ENCODE data around the gene EPYC.

EPYC gene

GRCh38 chr12:90959538-90960139 is 45.1 kb downstream of the EPYC start:
- peak; percentile 25 for DNase-seq (ENCODE audit: extremely low spot score)
- ChIA-PET POLR2A (no interaction called here), CTCF (interaction anchor here (0.8 to 1.5 kb wide), 3 partner anchors 9 to 19 kb away, joined by 4 to 8 read pairs (median 4); no protein-coding TSS in a partner anchor)
- TF ChIP-seq PKNOX1 (IDR thresholded peaks at IDR 0.05) (no peak), LEF1 (IDR thresholded peaks at IDR 0.05; ENCODE audit: borderline replicate concordance) (no peak), ZNF384 (IDR thresholded peaks at IDR 0.05) (no peak), ELF4 (IDR thresholded peaks at IDR 0.05) (no peak), FOXA1 (IDR thresholded peaks at IDR 0.05) (no peak), CTBP1 (IDR thresholded peaks at IDR 0.05; ENCODE audit: borderline replicate concordance) (no peak)

- DNase-seq (ENCODE audit: extremely low spot score): no peak
- TF ChIP-seq ZNF384 (IDR thresholded peaks at IDR 0.05) (no peak), TARDBP (IDR thresholded peaks at IDR 0.05) (no peak)
- POLR2A ChIA-PET: no interaction called here
- CTCF ChIA-PET: interaction anchor here (1.3 to 1.5 kb wide), 2 partner anchors 10 to 14 kb away, joined by 4 to 8 read pairs; no protein-coding TSS in a partner anchor
These were observed 45.7 kb downstream of the EPYC start for GRCh38 chr12:90959032-90959431.

DNA sequence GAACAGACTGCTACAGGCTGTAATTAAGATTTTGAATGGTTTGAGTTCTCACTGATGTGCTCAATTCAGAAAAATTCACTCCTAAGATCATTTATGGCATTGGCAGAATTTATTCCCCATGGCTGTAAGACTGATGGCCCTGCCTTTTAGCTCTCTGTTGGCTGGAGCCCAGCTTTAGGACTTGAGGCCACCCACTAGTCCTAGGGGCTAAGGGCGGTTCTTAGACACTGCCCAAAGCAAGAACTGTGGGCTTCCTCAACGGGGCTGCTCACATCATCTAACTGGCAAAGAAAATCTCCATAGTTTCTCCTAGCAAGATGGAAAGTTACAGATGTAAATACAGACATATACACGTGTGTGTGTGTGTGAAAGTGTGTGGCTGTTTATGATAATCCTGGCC is 46.4 kb downstream of the EPYC start:
- POLR2A ChIA-PET: no interaction called here
- CTCF ChIA-PET: interaction anchor here (1.3 kb wide), 1 partner anchor 13 kb away, joined by 8 read pairs; no protein-coding TSS in a partner anchor
- TF ChIP-seq CTBP1 (IDR thresholded peaks at IDR 0.05; ENCODE audit: borderline replicate concordance) (no peak), FOXM1 (IDR thresholded peaks at IDR 0.05; ENCODE audit: borderline replicate concordance) (no peak), LEF1 (IDR thresholded peaks at IDR 0.05; ENCODE audit: borderline replicate concordance) (no peak), ARNT (IDR thresholded peaks at IDR 0.05) (no peak), FOXA1 (IDR thresholded peaks at IDR 0.05) (no peak), FOXK2 (IDR thresholded peaks at IDR 0.05) (no peak)
- no peak for DNase-seq (ENCODE audit: extremely low spot score)

GRCh38 chr12:90954921-90955320 is 49.9 kb downstream of the EPYC start, which contains the start of gene CCER1:
TSS of gene CCER1 (minus strand) at chr12:90955176. CDS start at chr12:90954742, 434 bp downstream.
- no peak for TF ChIP-seq CTBP1 (IDR thresholded peaks at IDR 0.05; ENCODE audit: borderline replicate concordance)
- no peak for TF ChIP-seq L3MBTL2 (conservative IDR thresholded peaks at IDR 0.05)
- TF ChIP-seq ZNF384 (IDR thresholded peaks at IDR 0.05): no peak
- TF ChIP-seq BHLHE40 (IDR thresholded peaks at IDR 0.05; ENCODE audit: borderline replicate concordance): no peak
- no peak for TF ChIP-seq FOXA1 (IDR thresholded peaks at IDR 0.05)
- TF ChIP-seq TARDBP (IDR thresholded peaks at IDR 0.05): no peak
- TF ChIP-seq ARNT (IDR thresholded peaks at IDR 0.05): no peak
- TF ChIP-seq ELF4 (IDR thresholded peaks at IDR 0.05): no peak
- TF ChIP-seq NFRKB (IDR thresholded peaks at IDR 0.05): no peak
- no peak for TF ChIP-seq SP1 (IDR thresholded peaks at IDR 0.05)
- no peak for TF ChIP-seq FOXM1 (IDR thresholded peaks at IDR 0.05; ENCODE audit: borderline replicate concordance)
- TF ChIP-seq FOXK2 (IDR thresholded peaks at IDR 0.05): no peak
- TF ChIP-seq HDGF (IDR thresholded peaks at IDR 0.05; ENCODE audit: borderline replicate concordance): no peak
- CTCF ChIA-PET: no interaction called here
- POLR2A ChIA-PET: no interaction called here
- no peak for DNase-seq (ENCODE audit: extremely low spot score)

DNA sequence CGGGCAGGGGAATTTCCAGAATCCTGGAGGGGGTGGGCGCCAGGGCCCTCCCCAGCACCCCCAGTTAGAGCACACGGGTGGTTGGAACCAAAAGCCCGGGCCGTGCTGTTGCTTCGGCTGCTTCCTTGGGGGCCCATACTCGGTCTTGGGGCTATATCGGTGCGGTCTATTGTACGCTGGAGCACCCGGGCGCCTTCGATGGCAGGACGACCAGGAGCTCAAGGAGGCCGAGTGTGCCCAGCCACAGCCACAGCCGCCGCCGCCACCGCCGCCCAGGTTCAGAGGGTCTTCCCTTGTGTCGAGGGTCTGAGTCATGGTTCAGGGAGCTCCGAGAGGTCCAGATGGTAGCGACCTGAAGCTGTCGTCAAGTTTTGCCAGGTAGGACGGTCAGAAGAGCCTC is 50.3 kb downstream of the EPYC start:
- ChIA-PET CTCF (no interaction called here), POLR2A (no interaction called here)
- DNase-seq (ENCODE audit: extremely low spot score): no peak
- TF ChIP-seq PKNOX1 (IDR thresholded peaks at IDR 0.05) (no peak), L3MBTL2 (conservative IDR thresholded peaks at IDR 0.05) (no peak), ELF4 (IDR thresholded peaks at IDR 0.05) (no peak), TARDBP (IDR thresholded peaks at IDR 0.05) (no peak), ZNF384 (IDR thresholded peaks at IDR 0.05) (no peak), LEF1 (IDR thresholded peaks at IDR 0.05; ENCODE audit: borderline replicate concordance) (no peak), ARNT (IDR thresholded peaks at IDR 0.05) (no peak), SP1 (IDR thresholded peaks at IDR 0.05) (no peak), FOXM1 (IDR thresholded peaks at IDR 0.05; ENCODE audit: borderline replicate concordance) (no peak), BHLHE40 (IDR thresholded peaks at IDR 0.05; ENCODE audit: borderline replicate concordance) (no peak), FOXA1 (IDR thresholded peaks at IDR 0.05) (no peak), FOXK2 (IDR thresholded peaks at IDR 0.05) (no peak), CTBP1 (IDR thresholded peaks at IDR 0.05; ENCODE audit: borderline replicate concordance) (no peak), SUZ12 (IDR thresholded peaks at IDR 0.05) (no peak), HDGF (IDR thresholded peaks at IDR 0.05; ENCODE audit: borderline replicate concordance) (no peak), NFRKB (IDR thresholded peaks at IDR 0.05) (no peak)

GRCh38 chr12:90953956-90954421 is 50.8 kb downstream of the EPYC start:
- TF ChIP-seq FOXM1 (IDR thresholded peaks at IDR 0.05; ENCODE audit: borderline replicate concordance): no peak
- no peak for TF ChIP-seq HDGF (IDR thresholded peaks at IDR 0.05; ENCODE audit: borderline replicate concordance)
- no peak for TF ChIP-seq SP1 (IDR thresholded peaks at IDR 0.05)
- TF ChIP-seq ARNT (IDR thresholded peaks at IDR 0.05): no peak
- TF ChIP-seq ELF4 (IDR thresholded peaks at IDR 0.05): no peak
- TF ChIP-seq NFRKB (IDR thresholded peaks at IDR 0.05): no peak
- no peak for TF ChIP-seq FOXK2 (IDR thresholded peaks at IDR 0.05)
- TF ChIP-seq CTBP1 (IDR thresholded peaks at IDR 0.05; ENCODE audit: borderline replicate concordance): no peak
- TF ChIP-seq PKNOX1 (IDR thresholded peaks at IDR 0.05): no peak
- TF ChIP-seq SUZ12 (IDR thresholded peaks at IDR 0.05): no peak
- no peak for TF ChIP-seq FOXA1 (IDR thresholded peaks at IDR 0.05)
- no peak for TF ChIP-seq TARDBP (IDR thresholded peaks at IDR 0.05)
- TF ChIP-seq BHLHE40 (IDR thresholded peaks at IDR 0.05; ENCODE audit: borderline replicate concordance): no peak
- TF ChIP-seq LEF1 (IDR thresholded peaks at IDR 0.05; ENCODE audit: borderline replicate concordance): no peak
- no peak for TF ChIP-seq ZNF384 (IDR thresholded peaks at IDR 0.05)
- no peak for TF ChIP-seq L3MBTL2 (conservative IDR thresholded peaks at IDR 0.05)
- CTCF ChIA-PET: no interaction called here
- DNase-seq (ENCODE audit: extremely low spot score): no peak

More at GRCh38 chr12:90953956-90954421, 50.8 kb downstream of the EPYC start:
- POLR2A ChIA-PET: no interaction called here

All from HEK293T (cell line).